ENCODE measurements around the gene NAE1.
"Not testable (repeated sequence)": the region's sequence is repeated elsewhere in the genome, so short reads cannot be mapped to it uniquely, and the experiment has no call there.

Gene NAE1

DNA sequence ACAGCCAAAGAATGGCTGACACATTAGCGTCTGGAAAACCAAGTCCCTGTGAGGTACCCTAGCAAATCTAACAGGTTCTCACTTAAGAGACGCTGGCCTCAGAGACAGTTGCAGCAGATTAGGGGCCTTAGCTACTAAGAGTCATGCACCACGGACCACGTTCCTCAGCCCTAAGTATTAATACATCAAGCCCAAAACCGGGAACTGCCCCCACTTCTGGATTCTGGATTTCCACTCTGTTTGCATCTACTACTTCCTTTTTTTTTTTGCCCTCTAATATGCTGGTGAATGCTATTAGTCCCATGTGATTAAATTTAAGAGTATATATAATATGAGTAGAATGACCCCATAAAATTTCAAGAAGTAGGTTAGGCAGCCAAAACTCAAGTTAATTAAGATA, 28.6 kb downstream of the NAE1 start:
- DNase-seq (ENCODE audit: low read depth) = no peak

DNA sequence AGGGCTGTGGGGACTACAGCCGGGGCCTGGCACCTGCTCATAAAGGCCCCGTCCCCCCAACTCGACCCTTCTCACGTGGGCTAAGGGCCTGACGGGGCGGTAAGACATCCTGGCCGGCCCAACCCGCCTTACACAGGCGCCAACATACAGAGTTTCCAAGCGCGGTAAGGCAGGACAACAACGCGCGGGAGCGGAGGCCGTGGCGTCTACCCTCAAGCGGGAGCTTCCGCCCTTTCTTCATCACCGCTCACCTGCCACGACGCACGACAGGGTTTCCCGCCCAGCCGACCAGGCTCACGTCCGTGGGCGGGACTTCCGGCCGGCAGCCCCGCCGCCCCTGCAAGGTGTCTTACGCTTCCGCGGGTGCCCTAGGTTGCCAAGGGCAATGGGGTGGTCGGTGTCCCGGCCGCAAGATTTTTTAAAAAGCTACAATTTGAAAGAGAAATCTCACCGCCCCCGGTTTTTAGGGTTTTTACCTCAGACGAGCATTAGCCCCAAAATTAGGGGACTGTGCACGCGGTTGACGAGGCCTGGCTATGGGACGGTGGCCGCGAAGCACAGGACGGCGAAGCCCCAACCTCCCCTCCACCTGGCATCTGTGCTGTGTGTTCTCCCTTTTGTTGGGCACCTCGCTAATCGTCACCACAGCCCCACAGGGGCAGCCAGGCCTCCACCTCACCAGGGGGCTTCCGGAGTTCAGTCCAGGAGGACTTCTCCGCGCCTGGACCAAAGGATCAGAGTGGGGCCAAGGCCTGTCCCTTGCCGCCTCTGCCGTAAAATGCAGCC, 29.3 kb downstream of the NAE1 start, which contains the start of gene TERB1:
TSS of gene TERB1 (minus strand) at position 265 of the 786 bp plus-strand sequence. CDS start 4,786 bp downstream, outside the sequence.
- DNase-seq (ENCODE audit: low read depth) = no peak

DNA sequence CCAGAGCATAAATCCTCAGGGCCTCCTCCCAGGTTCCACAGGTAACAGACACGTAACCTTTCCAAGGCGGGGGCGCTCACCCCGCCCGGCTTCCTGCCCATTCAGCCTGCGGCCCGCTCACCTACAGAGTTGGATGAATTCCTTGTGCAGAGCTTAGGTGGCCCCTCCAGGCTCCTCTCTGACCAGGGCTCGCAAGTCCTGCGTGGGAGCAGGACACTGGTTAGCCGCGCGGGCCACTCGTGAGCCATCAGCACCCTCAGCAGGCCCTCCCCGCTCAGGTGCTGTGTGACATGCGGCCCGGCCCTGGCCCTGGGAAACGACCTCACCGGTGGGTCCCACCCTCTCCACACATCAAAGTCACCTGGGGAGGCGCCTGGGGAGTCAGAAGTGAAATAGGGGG, 29.9 kb downstream of the NAE1 start:
- DNase-seq (ENCODE audit: low read depth) = no peak

DNA sequence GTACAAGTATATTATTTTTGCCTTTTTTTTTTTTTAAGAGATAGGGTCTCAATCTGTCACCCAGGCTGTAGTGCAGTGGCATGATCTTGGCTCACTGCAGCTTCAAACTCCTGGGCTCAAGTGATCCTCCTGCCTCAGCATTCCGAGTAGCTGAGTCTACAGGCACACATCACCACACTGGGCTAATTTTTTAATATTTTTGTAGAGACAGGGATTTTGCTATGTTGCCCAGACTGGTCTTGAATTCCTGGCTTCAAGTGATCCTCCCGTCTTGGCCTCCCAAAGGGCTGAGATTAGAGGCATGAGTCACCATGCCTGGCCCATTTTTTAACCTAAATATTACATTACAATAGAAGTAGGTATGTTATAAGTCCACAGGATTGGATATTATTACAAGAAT, 32.6 kb downstream of the NAE1 start:
- no peak for DNase-seq (ENCODE audit: low read depth)

DNA sequence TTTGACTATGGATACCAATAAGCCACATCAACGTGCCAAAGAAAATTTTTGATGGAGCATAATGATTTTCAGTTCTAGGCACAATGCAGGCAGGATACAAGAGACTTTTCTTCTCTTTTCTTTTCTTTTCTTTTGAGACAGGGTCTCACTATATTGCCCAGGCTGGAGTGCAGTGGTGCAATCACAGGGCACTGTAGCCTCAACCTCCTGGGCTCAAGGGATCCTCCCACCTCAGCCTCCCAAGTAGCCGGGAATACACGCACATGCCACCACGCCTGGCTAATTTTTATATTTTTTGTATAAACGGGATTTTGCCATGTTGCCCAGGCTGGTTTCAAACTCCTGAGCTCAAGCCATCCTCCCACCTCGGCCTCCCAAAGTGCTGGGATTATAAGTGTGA, 36.8 kb downstream of the NAE1 start:
- DNase-seq (ENCODE audit: low read depth) = not testable (repeated sequence)

DNA sequence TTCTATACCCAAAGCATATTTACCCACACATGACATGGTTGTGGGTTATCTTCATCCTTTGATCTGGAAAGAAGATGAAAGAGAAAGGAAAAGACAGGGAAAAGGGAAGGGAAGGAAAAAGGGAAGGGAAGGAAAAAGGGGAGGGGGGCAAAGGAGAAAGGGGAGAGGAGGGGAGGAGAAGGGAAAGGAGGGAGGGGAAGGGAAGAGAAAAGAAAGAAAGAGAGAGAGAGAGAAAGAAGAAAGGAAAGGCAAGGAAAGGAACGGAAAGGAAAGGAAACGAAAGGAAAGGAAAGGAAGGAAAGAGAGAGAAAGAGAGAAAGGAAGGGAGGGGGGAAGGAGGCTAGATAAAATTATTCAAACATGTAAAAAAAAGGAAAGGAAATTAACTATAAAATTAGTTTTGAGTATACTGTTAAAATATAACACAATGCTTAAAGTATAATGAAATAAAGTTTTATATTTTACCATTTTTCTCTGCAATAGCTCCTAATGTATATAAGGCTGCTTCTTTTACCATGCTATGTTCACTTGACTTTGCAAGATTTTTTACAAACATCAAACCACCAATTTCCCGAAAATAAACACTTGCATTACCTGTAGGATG, 40.5 kb downstream of the NAE1 start:
- no peak for DNase-seq (ENCODE audit: low read depth)

DNA sequence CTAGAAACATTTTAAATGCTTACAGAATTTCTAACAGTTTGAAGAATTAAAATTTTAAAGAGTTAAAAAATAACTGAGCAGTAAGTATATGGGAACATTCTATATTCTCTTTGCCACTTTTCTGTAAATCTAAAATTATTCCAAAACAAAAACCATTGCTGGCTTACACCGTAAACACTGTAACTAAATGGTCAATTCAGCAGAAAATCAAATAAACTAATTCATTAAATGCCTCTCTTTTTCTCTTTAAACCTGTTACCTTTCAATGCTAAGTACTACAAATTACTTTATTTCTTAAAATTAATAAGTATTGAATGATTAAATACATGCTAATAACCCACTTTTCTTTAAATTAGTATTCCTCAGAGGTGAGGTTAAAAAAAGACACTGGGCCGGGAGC, 43.3 kb downstream of the NAE1 start:
- no peak for DNase-seq (ENCODE audit: low read depth)

DNA sequence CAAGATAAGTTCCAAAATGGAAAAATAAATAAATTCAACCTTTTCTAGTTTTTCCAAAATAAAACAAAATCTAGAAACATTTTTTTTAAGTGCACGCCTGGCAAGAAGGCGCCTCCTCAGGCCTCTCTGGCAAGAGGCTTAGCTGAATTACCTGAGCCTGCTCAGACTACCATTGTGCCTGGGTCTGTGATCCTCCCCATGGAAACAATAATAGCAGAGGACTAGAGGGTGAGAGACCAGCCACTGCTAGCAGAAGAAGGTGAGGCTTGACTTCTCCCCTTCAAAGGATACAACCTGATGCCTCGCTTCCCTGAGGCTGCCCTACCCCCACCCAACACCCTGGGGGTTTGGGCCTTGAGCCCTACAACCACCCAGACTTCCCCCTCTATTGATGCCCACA, 44.2 kb downstream of the NAE1 start:
- DNase-seq (ENCODE audit: low read depth) = no peak

DNA sequence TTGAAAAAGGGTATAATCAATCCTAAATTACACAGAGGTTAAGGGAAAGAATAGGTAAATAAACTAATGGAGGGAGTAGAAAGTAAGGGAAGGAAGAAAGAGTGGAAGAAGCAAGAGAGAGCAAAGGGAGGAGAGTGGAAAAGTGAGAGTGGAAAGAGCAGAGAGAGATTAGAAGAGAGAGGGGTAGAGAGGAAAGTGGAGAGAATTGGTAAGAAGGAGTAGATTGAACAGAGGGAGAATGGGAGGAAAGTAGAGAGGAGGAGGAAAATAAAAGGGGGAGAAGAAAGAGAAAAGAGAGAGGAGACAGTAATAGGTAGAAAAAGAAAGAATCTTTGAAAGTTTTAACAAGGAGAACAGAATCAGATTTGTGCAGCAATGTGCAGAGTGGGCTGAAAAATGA, 54.3 kb downstream of the NAE1 start:
- DNase-seq (ENCODE audit: low read depth) = no peak

DNA sequence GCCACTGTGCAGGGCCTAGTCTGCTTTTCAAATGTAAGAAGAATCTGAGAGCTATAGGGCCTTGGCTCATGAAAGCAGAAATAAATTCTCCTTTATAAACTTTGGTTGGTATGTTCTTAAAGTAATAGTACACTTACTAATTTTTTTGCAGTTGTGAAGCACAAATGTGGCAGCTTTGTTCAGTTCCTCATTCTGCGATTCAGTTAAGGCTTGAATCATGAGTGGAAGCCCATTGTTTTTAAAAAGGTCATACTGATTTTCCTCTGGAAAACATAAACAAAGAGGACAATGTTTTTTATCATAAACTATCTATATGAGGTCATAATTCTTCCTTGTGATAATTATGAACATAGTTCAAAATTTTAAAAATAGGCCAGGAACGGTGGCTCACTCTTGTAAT, 55.8 kb downstream of the NAE1 start:
- DNase-seq (ENCODE audit: low read depth) = no peak

DNA sequence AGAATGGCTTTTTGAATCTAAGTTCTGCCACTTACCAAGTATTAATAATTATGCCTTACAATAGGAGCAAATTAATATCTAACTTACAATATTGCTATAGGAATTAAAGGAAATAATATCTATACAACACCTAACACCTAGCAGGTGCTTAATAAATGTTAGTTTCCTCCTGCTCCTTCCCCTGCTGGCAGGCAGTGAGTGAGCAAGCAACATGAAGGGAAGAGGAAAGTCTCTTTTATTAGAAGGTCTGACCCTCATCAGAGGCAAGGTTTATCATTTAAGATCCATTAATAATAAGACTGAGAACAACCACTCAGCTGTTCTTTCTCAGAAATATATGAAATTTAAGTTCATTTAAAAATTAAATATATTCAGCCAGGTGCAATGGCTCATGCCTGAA, 72.7 kb downstream of the NAE1 start:
- DNase-seq (ENCODE audit: low read depth) = no peak

DNA sequence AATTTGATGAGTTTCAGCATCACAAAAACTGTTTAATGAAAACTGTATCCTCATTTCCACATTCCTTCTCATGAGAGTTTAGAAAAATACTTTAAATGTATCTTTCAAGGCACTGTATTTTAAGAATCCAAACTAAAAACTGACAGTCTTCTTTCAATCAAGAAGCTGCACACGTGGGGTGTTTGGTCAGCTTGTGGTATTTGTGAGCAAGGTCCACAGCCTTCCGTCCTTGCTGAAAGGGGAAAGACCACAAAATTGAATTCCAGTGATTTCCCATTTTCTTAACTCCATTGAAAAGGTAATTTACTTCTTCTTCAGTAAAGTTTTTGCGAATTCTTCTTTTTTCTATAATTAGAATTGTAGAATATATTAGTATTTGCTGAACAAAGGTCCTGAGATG, 76.0 kb downstream of the NAE1 start:
- DNase-seq (ENCODE audit: low read depth) = no peak

DNA sequence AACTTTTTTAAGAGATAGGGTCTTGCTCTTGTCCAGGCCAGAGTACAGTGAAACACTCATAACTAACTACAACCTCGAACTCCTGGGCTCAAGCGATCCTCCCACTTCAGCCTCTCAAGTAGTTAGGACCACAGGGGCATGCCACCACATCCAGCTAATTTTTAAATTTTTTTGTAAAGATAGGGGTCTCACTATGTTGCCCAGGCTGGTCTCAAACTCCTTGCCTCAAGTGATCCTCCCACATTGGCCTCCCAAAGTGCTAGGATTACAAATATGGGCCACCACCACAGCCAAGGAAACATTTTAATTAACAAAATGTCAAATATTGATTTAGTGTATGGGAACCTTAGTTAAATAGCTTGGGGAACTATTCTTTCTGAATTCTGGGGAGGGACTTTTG, 76.6 kb downstream of the NAE1 start:
- no peak for DNase-seq (ENCODE audit: low read depth)

DNA sequence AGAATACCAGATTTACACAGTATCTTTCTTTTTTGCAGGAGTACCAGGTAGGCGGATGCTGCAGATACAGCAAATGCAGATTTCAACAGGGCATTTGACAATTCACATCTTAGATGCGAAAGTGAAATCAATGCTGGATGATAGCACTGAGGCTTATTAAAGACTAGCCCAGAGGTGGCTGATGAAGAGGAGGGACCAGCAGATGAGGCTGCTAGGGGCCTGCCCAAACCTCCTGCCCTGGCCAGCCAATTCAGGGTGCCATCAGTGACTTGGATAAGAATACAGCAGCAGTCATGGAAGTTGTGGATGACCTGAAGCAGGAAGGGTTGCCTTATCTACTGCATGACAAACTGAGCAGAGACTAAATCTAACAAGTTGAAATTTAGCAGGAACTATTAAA, 77.8 kb downstream of the NAE1 start:
- no peak for DNase-seq (ENCODE audit: low read depth)
